ENCODE measurements around the gene CSNK2A1. TPM values are rescaled to one million over a fixed set of nuclear protein-coding genes. Genes with fewer than 3 reads are reported as not detected.

Gene CSNK2A1
- total and polyA plus RNA-seq, 2 of the 8 experiments (the other 6 are each of a cell fraction or from before 2014, with no cell fraction given), result 117 to 260 TPM

DNA sequence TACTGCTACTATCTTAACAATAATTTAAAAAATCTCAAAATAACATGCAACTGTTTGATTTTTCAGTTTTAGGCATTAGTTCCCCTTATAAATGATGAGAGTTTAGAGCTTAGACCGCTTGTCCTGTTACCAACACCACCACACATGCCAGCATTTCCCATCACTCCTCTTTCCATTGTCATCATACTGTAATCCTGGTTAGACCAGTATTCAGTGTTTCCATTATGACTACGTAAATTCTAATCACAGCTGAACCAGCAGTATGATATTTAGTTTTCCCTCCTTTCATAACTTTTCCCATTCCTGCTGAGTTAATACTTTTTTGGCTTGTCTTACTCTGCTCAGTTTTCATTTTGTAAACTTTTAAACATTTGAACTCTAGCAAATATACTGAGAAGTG is 69.0 kb downstream of the CSNK2A1 start:
- no peak overlapping the region for H3K14ac ChIP-seq (ENCODE audit: insufficient read length)
- no peak overlapping the region for H2BK15ac ChIP-seq (ENCODE audit: low read length)
- no peaks in the 10 kb centered on the region for H3K4me1 ChIP-seq (replicated peaks in 1 of 4; ENCODE audit: control insufficient read depth in 3 of 4, insufficient read depth in 4 of 4, low read length in 3 of 4)
- 96% methylated on average over 2 of the region's 2 CpGs; no CpG with 5 or more reads in 1 of the 2 experiments for WGBS, 2 experiments (ENCODE audit: extremely low coverage in 1 of 2, insufficient coverage in 1 of 2, insufficient read length in 1 of 2, insufficient replicate concordance in 2 of 2, low coverage in 1 of 2, low lambda C conversion rate in 2 of 2, missing lambda C conversion rate in 1 of 2)
- H3K23ac ChIP-seq (ENCODE audit: insufficient read length), result no peak overlapping the region
- H3K9ac ChIP-seq (replicated peaks in 1 of 4; ENCODE audit: extremely low read depth in 1 of 4, low read depth in 3 of 4, low read length in 3 of 4), result no peak overlapping the region
- H4K8ac ChIP-seq (ENCODE audit: extremely low read depth, insufficient read depth, low read length), result no peak overlapping the region
- H4K91ac ChIP-seq (replicated peaks; ENCODE audit: insufficient read length, low read length), result no peak overlapping the region
- H3K4ac ChIP-seq (replicated peaks; ENCODE audit: insufficient read length, low read depth, low read length), result no peak overlapping the region
- H2BK12ac ChIP-seq (ENCODE audit: low read depth, low read length), result no peak overlapping the region
- no peaks in the 10 kb centered on the region for H3K79me2 ChIP-seq (ENCODE audit: control insufficient read depth in 1 of 2, insufficient read depth in 2 of 2, low read length in 2 of 2)
- DNase-seq (ENCODE audit: low read depth in 1 of 2, low spot score in 2 of 2) (no peak), FAIRE-seq (no peak)
- no peaks in the 10 kb centered on the region for H3K23me2 ChIP-seq (ENCODE audit: low read depth, low read length)
- H3K4me3 ChIP-seq (ENCODE audit: extremely low read depth in 1 of 4, insufficient read depth in 2 of 4, low read depth in 3 of 4, low read length in 4 of 4), result no peak overlapping the region
- no peaks in the 10 kb centered on the region for H3K27me3 ChIP-seq (replicated peaks in 1 of 4; ENCODE audit: control insufficient read depth in 3 of 4, extremely low read depth in 1 of 4, insufficient read depth in 3 of 4, low read length in 3 of 4)
- no peak overlapping the region for H2AFZ ChIP-seq (ENCODE audit: low read length)
- no peak overlapping the region for H3K18ac ChIP-seq (ENCODE audit: extremely low read depth, low read length)
- no peak overlapping the region for H2BK5ac ChIP-seq (ENCODE audit: low read depth, low read length)
- H3K79me1 ChIP-seq (ENCODE audit: low read depth, low read length), result no peaks in the 10 kb centered on the region
- TF ChIP-seq SUZ12 (IDR thresholded peaks at IDR 0.05; ENCODE audit: low read length), result no peak
- TF ChIP-seq SP2 (IDR thresholded peaks at IDR 0.05; ENCODE audit: low read length), result no peak
- no peak for TF ChIP-seq TAF7 (optimal IDR thresholded peaks at IDR 0.05; ENCODE audit: borderline replicate concordance, low read depth, low read length)
- no peak for TF ChIP-seq EZH2 (IDR thresholded peaks at IDR 0.05; ENCODE audit: low read depth, low read length, severe bottlenecking)
- no peak for TF ChIP-seq SIN3A (conservative IDR thresholded peaks at IDR 0.05 in 1 of 2, IDR thresholded peaks at IDR 0.05 in 1 of 2; ENCODE audit: low read depth in 1 of 2, low read length in 2 of 2)
- no peak overlapping the region for H2BK120ac ChIP-seq (replicated peaks; ENCODE audit: low read depth, low read length)
- no peak overlapping the region for H3K4me2 ChIP-seq (ENCODE audit: insufficient read depth in 1 of 2, low read depth in 2 of 2, low read length in 2 of 2)
- no peak overlapping the region for H3K27ac ChIP-seq (ENCODE audit: low read depth, low read length)
- peaks cover 0 to 15% (median 9%) of the 10 kb centered on the region in 4 experiments; a peak in 6 of 8 replicates for H3K36me3 ChIP-seq (ENCODE audit: control insufficient read depth in 2 of 4, insufficient read depth in 4 of 4, low read length in 3 of 4)
- H2AK5ac ChIP-seq (ENCODE audit: low read depth, low read length), result no peak overlapping the region
- H4K20me1 ChIP-seq (replicated peaks in 1 of 2; ENCODE audit: control insufficient read depth in 1 of 2, insufficient read depth in 2 of 2, low read length in 2 of 2), result peaks cover 0 to 2% of the 10 kb centered on the region in 2 experiments
- POLR2A ChIA-PET (ENCODE audit: partially characterized antibody), result interaction anchor here (4.4 kb wide), 1 partner anchor 13 kb away, joined by 26 read pairs; the partner anchor contains the start of gene TBC1D20
- CTCF ChIA-PET (ENCODE audit: partially characterized antibody), result no interaction called here
- H2BK20ac ChIP-seq (ENCODE audit: low read length), result no peak overlapping the region
- peaks cover 5 to 13% of the 10 kb centered on the region in 2 experiments for H3K9me3 ChIP-seq (ENCODE audit: insufficient read depth in 2 of 2, low read depth in 1 of 2, low read length in 1 of 2)
- H3K56ac ChIP-seq (replicated peaks; ENCODE audit: insufficient read length, low read depth, low read length), result no peak overlapping the region
- H4K5ac ChIP-seq (ENCODE audit: insufficient read length, low read depth, low read length), result no peak overlapping the region

All from H1 (cell line).